Cardiac muscle cell (in vitro differentiated cells and primary cell): ENCODE data around the gene HMX1. TPM values are rescaled to one million over a fixed set of nuclear protein-coding genes. Genes with fewer than 3 reads are reported as not detected.

Experiments used
- DNase-seq, 2 donors: peaks; one replicate each; pipeline versions ENCODE4 v3.0.0 to v3.0.0-alpha.2; 2010 to 2017; ENCODE audit warnings: low read depth in 1 of 2, low spot score in 1 of 2
- H3K27ac ChIP-seq: fragments of 200-600 bp; sonication (generic); 2 replicates; pipeline ENCODE4 v1.5.1; 2016
- H3K27me3 ChIP-seq: fragments of 200-600 bp; sonication (generic); 2 replicates; pipeline ENCODE4 v1.6.0; 2016; ENCODE audit warnings: control low read depth
- H3K36me3 ChIP-seq: fragments of 200-600 bp; sonication (generic); 2 replicates; pipeline ENCODE4 v1.5.1; 2016; ENCODE audit warnings: control low read depth
- H3K4me1 ChIP-seq: fragments of 200-600 bp; sonication (generic); 2 replicates; pipeline ENCODE4 v1.8.1; 2017; ENCODE audit warnings: low read depth, mild to moderate bottlenecking, mixed run types
- H3K4me3 ChIP-seq: fragments of 200-600 bp; sonication (generic); 2 replicates; pipeline ENCODE4 v1.5.1; 2016; ENCODE audit warnings: mild to moderate bottlenecking
- H3K9me3 ChIP-seq: fragments of 200-600 bp; sonication (generic); 2 replicates; pipeline ENCODE4 v1.5.1; 2017; ENCODE audit warnings: low read depth, mild to moderate bottlenecking, control low read depth
- polyA plus RNA-seq: library from polyadenylated mRNA; unstranded; fragments of >200 nt; fragmentation: Nextera tagmentation; extraction: Ambion mirVana; gene quantifications from 2 replicates; pipeline ENCODE4 v1.2.1, GENCODE V29; 2016
- total RNA-seq: library from RNA; depleted of rRNA; stranded (reverse); fragments of >200 nt; gene quantifications from 2 replicates; pipeline ENCODE4 v1.2.3, GENCODE V29; 2016
- TF ChIP-seq, protein P1 (sequence below): IDR thresholded peaks from 2 replicates; pipeline ENCODE4 v1.5.1; 2012; ENCODE audit warnings: low read depth, mild to moderate bottlenecking, low read length

HMX1 gene
- total and polyA plus RNA-seq, 2 experiments from 2014 or later = 0.13 TPM; not detected in 1

DNA sequence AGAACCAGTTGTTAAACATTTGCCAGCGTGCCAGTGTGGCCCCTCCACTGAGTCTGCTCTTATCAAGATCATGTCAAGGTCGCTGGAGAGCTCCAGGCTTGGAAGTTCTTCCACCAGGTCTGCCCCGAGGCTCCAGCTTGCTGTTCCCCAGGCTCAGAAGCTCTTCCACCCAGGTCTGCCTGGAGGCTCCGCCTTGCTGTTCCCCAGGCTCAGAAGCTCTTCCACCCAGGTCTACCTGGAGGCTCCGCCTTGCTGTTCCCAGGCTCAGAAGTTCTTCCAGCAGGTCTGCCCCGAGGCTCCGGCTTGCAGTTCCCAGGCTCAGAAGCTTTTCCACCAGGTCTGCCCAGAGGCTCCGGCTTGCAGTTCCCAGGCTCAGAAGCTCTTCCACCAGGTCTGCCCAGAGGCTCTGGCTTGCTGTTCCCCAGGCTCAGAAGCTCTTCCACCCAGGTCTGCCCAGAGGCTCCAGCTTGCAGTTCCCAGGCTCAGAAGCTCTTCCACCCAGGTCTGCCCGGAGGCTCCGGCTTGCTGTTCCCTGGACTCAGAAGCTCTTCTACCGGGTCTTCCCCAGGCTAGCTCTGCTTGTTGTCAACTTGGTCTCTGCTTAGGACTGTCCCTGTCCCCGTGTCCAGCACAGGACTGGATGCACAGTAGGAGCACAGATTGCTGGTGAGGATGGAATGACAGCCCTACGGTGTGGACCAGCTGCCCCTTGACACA lies 54.4 kb downstream of the HMX1 start:
- Histone ChIP-seq H3K4me3 (no peak overlapping the region), H3K27ac (no peak overlapping the region), H3K4me1 (no peaks in the 10 kb centered on the region), H3K27me3 (no peaks in the 10 kb centered on the region), H3K36me3 (no peaks in the 10 kb centered on the region), H3K9me3 (no peaks in the 10 kb centered on the region)
- TF ChIP-seq, protein P1, sequence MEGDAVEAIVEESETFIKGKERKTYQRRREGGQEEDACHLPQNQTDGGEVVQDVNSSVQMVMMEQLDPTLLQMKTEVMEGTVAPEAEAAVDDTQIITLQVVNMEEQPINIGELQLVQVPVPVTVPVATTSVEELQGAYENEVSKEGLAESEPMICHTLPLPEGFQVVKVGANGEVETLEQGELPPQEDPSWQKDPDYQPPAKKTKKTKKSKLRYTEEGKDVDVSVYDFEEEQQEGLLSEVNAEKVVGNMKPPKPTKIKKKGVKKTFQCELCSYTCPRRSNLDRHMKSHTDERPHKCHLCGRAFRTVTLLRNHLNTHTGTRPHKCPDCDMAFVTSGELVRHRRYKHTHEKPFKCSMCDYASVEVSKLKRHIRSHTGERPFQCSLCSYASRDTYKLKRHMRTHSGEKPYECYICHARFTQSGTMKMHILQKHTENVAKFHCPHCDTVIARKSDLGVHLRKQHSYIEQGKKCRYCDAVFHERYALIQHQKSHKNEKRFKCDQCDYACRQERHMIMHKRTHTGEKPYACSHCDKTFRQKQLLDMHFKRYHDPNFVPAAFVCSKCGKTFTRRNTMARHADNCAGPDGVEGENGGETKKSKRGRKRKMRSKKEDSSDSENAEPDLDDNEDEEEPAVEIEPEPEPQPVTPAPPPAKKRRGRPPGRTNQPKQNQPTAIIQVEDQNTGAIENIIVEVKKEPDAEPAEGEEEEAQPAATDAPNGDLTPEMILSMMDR = no peak
- DNase-seq = no peak
